ENCODE data around the gene ECSIT. TPM values are rescaled to one million over a fixed set of nuclear protein-coding genes. Genes with fewer than 3 reads are reported as not detected.
"Not testable (repeated sequence)": the region's sequence is repeated elsewhere in the genome, so short reads cannot be mapped to it uniquely, and the experiment has no call there.

The ECSIT gene
- total RNA-seq, result 49.6 TPM

DNA sequence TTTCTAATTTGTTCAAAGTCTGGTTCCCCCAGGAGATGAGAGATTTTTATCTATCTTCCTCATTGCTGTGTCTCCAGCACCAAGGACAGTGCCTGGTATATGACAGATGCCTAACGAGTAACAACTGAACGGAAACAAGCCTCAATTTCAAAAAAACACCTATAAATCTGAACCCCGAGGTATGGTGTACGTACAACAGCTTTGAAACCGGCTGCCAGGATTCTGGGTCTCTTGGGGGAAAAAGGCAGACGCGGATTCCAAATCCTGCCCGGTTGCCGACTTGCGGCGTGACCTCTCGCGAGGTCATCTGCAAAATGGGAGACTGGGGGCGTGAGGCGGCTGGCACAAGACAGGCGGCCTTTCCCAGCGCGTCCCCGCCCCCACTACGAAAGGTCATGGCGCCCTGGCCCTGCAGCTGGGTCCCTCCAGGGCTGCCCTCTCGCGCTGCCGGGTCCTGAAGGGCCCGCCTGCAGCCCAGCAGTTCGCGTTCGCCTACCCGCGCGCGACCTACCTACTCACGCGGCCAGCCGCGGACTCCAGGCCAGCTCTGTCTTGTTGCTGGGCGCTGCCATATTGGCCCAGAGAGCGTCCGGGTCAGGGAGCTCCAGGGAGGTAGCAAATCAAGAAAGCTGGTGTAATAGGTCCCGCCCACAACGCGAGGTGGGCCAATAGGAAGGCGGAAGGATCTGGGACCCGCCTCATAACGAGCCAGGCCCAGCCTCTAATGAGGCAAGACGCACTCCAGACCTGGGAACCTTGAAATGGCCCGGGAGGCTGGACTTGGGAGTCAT lies at the start of gene ECSIT:
Gene ECSIT, minus strand, starts transcription at position 584 of the 791 bp plus-strand sequence. CDS start 9,964 bp downstream, outside the sequence.
- peaks cover 23% of the 10 kb centered on the region for H3K4me1 ChIP-seq
- DNase-seq (ENCODE audit: extremely low spot score in 2 of 2), result peak in 1 of 2 donors; percentile 98
- intact Hi-C loops (cut with DNase I), result no loop called here
- H3K27me3 ChIP-seq, result no peaks in the 10 kb centered on the region
- peak within 1 kb of the TSS; percentile 88 to 90 for H3K4me3 ChIP-seq
- H3K9me3 ChIP-seq, result no peaks in the 10 kb centered on the region
- peak within 1 kb of the TSS; percentile 83 for H3K27ac ChIP-seq
- peaks cover 0 to 6% of the 10 kb centered on the region in 2 donors for H3K36me3 ChIP-seq
- TF ChIP-seq POLR2A (IDR thresholded peaks at IDR 0.05) (no peak), POLR2AphosphoS5 (IDR thresholded peaks at IDR 0.05; ENCODE audit: insufficient read depth in 1 of 2, low read depth in 1 of 2) (peak; percentile 88 to 94)

DNA sequence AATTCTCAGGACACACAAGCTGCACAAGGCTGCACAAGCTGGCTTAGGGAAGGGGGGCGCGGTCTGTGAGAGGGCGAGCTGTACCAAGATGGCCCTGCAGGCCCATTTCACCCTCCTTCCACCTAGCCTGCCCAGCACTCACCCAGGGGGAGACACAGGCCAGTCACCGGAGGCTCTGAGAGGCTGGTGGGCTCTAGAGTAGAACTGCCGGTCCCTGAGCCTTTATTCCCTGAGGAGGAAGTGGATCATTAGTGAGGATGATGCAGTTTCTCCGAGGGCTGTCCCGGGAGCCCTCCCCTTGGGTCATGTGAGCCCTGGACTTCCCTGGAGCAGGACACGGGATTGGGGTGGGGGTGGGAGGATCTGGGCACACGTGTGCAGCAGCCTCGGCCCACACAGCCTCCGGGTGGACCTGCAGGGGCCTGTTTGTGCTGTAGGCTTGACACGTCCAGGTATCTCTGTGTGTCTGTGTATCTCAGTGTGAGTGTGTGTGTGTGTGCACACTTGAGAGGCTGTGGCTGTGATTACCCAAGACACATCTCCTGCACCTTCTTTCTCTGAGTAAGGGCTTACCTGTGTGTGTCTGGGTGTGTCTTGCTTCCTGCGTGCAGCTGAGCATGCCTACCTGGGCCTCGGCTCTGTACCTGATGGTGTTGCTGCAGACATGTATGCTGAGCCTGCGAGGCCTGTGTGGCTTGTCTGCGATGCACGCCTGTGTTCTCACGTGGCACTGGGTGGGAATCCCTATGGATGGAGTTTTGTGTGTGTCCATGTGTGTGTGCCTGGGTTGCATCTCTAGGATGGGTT lies 48.7 kb upstream of the ECSIT start, which contains the start of gene ACP5:
Gene ACP5, minus strand, starts transcription at position 195 of the 807 bp plus-strand sequence. CDS start 328 bp downstream, outside the sequence.
- Histone ChIP-seq H3K27ac (peak within 1 kb of the TSS; percentile 55), H3K27me3 (no peaks in the 10 kb centered on the region), H3K36me3 (no peaks in the 10 kb centered on the region), H3K4me3 (peak within 1 kb of the TSS; percentile 43 to 45), H3K4me1 (peaks cover 41% of the 10 kb centered on the region), H3K9me3 (no peaks in the 10 kb centered on the region)
- intact Hi-C loops (cut with DNase I), result no loop called here
- DNase-seq (ENCODE audit: extremely low spot score in 2 of 2), result no peak
- TF ChIP-seq CTCF (IDR thresholded peaks at IDR 0.05), result no peak
- TF ChIP-seq POLR2AphosphoS5 (IDR thresholded peaks at IDR 0.05; ENCODE audit: insufficient read depth in 1 of 2, low read depth in 1 of 2), result no peak
- TF ChIP-seq POLR2A (IDR thresholded peaks at IDR 0.05), result no peak

- Histone ChIP-seq H3K9me3 (no peaks in the 10 kb centered on the region), H3K4me3 (no peak overlapping the region), H3K36me3 (no peaks in the 10 kb centered on the region), H3K27me3 (no peaks in the 10 kb centered on the region), H3K27ac (no peak overlapping the region), H3K4me1 (peaks cover 34% of the 10 kb centered on the region)
- intact Hi-C loops (cut with DNase I), result no loop called here
- no peak for DNase-seq (ENCODE audit: extremely low spot score in 2 of 2)
- TF ChIP-seq POLR2A (IDR thresholded peaks at IDR 0.05) (no peak), CTCF (IDR thresholded peaks at IDR 0.05) (no peak), POLR2AphosphoS5 (IDR thresholded peaks at IDR 0.05; ENCODE audit: insufficient read depth in 1 of 2, low read depth in 1 of 2) (no peak)
These were observed 47.3 kb upstream of the ECSIT start for GRCh38 chr19:11576227-11576626.

DNA sequence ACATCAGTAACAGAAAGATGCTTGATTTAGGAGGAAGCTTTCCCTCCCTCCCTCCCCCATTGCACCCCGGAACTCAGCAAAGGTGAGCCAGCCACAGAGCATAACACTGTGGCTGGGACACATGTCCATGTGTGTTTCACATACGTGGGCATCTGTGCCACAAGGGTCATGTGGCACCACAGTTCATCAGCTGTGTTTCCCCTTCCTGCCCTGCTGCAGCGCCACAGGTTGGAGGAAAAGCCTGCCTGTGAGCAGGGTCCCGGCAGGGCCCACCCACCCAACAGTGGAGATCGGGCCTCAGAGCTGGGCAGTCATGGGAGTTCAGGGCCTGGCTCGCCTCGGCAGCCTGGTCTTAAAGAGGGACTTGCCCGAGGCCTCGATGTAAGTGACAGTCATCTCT lies 45.8 kb upstream of the ECSIT start:
- no peak overlapping the region for H3K27ac ChIP-seq
- no peaks in the 10 kb centered on the region for H3K36me3 ChIP-seq
- H3K9me3 ChIP-seq, result no peaks in the 10 kb centered on the region
- no peaks in the 10 kb centered on the region for H3K27me3 ChIP-seq
- TF ChIP-seq POLR2AphosphoS5 (IDR thresholded peaks at IDR 0.05; ENCODE audit: insufficient read depth in 1 of 2, low read depth in 1 of 2) (no peak), POLR2A (IDR thresholded peaks at IDR 0.05) (no peak), CTCF (IDR thresholded peaks at IDR 0.05) (no peak)
- intact Hi-C loops (cut with DNase I), result no loop called here
- DNase-seq (ENCODE audit: extremely low spot score in 2 of 2), result no peak
- H3K4me1 ChIP-seq, result peaks cover 23% of the 10 kb centered on the region
- no peak overlapping the region for H3K4me3 ChIP-seq

DNA sequence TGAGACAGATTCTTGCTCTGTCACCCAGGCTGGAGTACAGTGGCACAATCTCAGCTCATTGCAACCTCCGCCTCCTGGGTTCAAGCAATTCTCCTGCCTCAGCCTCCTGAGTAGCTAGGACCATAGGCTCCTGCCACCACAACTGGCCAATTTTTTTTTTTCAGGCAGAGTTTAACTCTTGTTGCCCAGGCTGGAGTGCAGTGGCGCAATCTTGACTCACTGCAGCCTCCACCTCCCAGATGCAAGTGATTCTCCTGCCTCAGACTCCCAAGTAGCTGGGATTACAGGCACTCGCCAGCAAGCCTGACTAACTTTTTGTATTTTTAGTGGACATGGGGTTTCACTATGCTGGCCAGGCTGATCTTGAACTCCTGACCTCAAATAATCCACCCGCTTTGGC lies 44.8 kb upstream of the ECSIT start:
- peaks cover 18% of the 10 kb centered on the region for H3K4me1 ChIP-seq
- H3K9me3 ChIP-seq; H3K27me3 ChIP-seq; H3K36me3 ChIP-seq; intact Hi-C loops (cut with DNase I); DNase-seq (ENCODE audit: extremely low spot score in 2 of 2); H3K27ac ChIP-seq; H3K4me3 ChIP-seq: not testable (repeated sequence)

DNA sequence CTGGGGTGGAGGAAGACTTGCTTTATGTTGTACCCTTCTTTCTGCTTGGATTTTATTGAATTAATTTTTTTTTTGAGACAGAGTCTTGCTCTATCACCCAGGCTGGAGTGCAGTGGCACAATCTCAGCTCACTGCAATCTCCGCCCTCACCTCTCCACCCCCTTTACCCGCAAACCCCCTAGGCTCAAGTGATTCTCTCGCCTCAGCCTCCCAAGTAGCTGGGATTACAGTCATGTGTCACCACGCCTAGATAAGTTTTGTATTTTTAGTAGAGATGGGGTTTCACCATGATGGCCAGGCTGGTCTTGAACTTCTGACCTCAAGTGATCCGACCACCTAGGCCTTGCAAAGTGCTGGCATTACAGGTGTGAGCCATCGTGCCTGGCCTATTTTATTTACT lies 44.4 kb upstream of the ECSIT start:
- H3K4me3 ChIP-seq; H3K36me3 ChIP-seq; H3K9me3 ChIP-seq; DNase-seq (ENCODE audit: extremely low spot score in 2 of 2); intact Hi-C loops (cut with DNase I); H3K27me3 ChIP-seq; H3K27ac ChIP-seq: not testable (repeated sequence)
- H3K4me1 ChIP-seq, result peaks cover 14% of the 10 kb centered on the region

All from vagina (tissue), 2 donors.